GM10847 (cell line): ENCODE results near the gene SUMO3.

ENCODE experiments used
- POLR2A ChIP-seq: IDR thresholded peaks from 2 replicates; pipeline ENCODE4 v1.6.1; 2011; ENCODE audit not compliant: insufficient read length; ENCODE audit errors: extremely low read depth

Gene SUMO3

DNA sequence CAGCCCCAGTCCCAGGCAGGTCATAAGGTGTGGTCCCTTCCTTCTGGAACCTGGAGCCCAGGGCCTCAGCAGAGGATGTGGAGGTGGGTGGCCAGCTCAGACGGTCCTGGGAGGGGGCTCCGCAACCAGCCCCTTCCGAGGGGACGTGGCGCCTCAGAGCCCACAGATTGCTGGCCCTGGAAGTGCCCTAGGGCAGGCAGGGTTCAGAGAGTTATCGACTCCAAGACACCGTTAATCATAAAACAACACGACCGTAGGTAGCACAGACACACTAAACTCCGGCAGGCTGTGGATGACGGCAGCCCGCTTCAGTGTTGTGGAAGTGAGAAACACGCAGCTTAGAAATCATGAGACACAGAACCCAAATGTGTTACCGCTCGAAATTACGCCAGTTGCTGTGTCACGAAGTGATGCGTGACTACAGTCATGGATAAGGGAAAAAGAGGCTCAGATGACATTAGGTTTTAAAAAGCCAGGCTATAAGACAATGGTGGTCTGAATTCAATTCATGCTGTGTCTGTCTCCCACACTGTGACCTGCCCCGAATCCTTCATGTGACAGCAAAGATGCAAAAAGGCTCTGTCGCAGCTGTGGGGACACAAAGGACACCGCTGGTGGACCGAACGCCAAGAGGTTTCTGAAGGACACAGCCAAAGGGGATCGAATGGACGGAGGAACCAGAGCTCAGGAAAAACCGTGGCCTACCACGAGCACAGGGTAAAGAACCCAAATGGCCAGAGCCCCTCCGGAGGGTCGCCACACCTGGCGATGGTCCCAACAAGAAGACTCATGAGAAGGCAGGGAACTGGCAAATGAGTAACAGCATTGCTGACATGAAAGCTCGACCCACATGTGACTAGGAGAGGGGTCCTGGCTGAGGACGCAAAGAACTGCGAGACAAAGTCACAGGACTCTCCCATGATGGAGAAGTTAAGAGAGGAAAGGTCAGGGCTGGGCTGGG is 1.7 kb upstream of the SUMO3 start:
- no peak for TF ChIP-seq POLR2A

DNA sequence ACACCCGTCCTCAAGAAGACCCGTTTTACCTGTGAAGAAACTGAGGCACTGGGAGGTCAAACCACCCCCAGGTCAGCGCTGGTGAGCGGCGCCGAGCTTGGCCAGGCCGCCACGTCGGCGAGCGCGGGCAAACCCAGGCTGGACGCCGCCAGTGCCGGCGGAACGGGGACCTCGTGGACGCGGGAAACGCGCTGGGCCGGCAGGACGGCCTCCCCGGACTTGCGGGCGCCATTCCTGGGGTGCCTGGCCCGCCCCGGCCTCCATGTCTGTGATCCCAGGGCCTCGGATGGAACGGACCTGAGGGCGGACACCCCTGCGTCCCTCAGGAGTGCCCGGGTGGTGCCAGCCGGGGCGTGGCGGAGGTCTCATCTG is 764 bp upstream of the SUMO3 start:
- TF ChIP-seq POLR2A, result no peak

- no peak for TF ChIP-seq POLR2A
Observed at GRCh38 chr21:44817506-44817880, 369 bp downstream of the SUMO3 start.

GRCh38 chr21:44816761-44817505 is 929 bp downstream of the SUMO3 start:
- TF ChIP-seq POLR2A, result no peak

- no peak for TF ChIP-seq POLR2A
Observed at GRCh38 chr21:44815852-44816628, 1.8 kb downstream of the SUMO3 start.

GRCh38 chr21:44815225-44815624 is 2.6 kb downstream of the SUMO3 start:
- TF ChIP-seq POLR2A, result no peak

GRCh38 chr21:44814498-44815023 is 3.3 kb downstream of the SUMO3 start:
- TF ChIP-seq POLR2A, result no peak

DNA sequence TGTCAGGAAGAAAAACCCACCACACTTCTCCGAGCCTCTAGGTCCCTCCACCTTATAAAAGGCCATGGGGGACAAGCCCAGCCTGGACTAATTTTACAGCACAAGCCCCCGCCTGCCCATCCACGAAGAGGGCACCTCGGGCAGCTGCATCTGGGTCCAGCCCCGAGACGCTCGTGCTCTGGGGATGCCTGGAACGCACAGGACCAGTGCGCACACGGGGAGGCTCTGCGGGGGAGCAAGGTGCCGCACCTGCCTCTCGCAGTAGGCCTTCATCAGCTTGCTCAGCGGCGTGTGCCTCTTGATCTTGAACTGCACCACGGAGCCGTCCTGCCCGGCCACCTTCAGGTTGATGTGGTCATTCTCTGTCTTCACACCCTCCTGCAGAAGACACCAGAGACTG is 4.1 kb downstream of the SUMO3 start:
- no peak for TF ChIP-seq POLR2A

GRCh38 chr21:44813149-44813548 is 4.7 kb downstream of the SUMO3 start:
- no peak for TF ChIP-seq POLR2A

DNA sequence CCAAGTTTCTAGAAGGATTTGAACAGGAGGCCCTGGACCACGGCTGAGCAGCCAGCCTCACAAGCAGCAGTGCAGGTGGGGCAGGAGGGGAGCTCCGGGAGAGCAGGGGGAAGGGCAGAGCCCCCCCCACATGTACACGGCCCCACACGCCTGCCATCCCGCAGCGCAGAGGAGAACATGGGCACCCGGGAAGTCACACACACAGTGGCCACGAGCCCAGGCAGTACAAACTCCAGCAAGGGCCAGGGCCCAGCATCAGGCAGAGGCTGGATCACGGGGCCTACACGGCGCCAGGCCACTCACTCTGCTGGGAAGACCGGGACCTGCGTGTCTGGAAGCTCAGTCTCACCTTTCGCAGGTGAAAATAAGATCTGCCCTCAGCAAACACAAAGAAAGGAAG is 5.2 kb downstream of the SUMO3 start:
- TF ChIP-seq POLR2A, result no peak

DNA sequence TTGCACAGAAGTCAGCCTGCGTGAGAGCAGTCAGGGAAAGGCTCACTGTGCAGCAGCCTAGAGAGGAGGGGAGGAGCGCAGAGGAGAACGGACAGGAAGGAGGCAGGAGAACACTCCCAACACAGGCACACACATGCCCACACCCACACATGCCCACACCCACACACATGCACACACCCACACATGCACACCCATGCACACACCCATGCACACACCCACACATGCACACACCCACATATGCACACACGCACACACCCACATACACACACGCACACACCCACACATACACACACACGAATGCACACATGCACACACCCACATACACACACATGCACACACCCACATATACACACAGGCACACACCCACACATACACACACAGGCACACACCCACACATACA is 7.1 kb downstream of the SUMO3 start:
- TF ChIP-seq POLR2A, result no peak

GRCh38 chr21:44805859-44806258 is 12.0 kb downstream of the SUMO3 start:
- TF ChIP-seq POLR2A, result no peak

GRCh38 chr21:44805226-44805625 is 12.6 kb downstream of the SUMO3 start:
- TF ChIP-seq POLR2A, result no peak

DNA sequence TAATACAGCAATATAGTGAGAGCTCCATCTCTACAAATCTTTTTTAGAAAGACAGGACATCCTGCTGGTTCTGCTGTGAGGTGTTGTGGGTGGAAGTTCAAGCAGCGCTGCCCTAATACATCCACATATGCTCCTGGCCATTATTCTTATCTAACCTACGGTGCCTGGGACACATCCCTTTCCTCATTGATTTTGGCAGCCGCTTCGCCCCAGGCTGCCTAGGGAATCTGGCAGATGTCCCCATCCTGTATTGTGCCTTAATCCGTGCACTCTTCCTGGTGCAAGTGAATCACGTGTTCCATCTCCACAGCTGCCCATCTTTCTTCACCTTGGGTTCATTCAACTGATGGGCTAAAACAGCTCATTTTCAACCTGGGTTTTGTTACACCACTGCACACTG is 13.1 kb downstream of the SUMO3 start:
- TF ChIP-seq POLR2A, result no peak

DNA sequence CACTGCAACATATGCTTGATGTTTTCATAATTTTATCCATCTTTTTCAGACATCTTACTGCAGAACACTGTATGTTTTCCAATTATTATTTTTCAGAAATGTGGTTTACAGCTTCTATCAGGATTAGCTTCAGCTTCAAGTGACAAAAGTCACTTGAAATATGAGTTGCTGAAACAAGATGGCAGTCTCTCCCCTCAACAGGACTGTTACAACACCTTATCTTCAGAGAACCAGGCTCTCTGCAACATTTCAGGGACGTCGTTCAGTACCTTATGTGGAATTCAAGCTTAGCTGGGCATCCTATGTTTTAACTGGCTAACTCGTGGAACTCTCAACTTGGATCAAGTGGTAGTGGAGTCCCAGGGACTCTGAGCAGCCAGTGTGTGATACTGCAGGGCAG is 14.2 kb downstream of the SUMO3 start:
- no peak for TF ChIP-seq POLR2A
